ENCODE measurements around the gene RAB8B.

DNA sequence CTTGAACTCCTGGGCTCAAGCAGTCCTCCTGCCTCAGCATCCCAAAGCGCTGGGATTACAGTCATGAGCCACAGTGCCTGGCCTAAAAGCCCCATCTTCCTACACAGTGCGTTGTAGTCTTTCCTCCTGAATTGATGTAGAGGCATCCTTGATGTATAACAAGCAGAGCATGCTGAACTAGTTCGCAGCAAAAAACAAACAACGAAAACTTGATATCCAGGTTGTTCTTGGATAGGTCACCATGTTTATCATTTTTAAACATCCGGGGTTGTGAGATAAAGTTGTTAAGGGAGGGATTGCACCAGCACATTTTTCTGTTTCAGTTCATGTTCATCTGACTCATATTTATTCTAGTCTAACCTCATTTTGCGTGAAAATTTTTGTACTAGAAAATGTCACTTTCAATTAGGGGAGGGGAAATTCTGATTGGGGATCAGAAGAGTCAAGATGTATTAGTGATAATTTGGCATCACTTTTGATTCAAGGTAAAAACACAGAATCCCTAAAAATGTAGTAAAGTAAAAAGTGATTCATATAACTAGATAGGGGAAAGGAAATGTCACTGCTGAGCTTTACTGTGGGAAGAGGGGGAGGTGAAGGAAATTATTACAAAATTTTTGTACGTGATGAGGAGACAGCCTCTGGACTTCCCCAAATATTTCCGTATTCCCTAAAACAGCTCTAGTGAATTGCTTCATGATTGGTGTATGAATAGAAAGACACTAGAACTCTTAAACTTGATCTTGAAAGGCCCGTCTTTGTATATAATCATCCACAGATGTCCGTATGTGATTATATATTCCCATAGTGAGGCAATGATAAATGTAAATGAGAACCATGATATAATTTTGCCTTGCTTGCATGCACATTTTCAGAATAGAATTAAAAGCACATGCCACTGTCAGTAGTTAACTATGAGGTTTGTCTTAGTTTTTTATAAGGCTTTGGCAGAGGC is 22.9 kb downstream of the RAB8B start:
- TF ChIP-seq, protein P1, sequence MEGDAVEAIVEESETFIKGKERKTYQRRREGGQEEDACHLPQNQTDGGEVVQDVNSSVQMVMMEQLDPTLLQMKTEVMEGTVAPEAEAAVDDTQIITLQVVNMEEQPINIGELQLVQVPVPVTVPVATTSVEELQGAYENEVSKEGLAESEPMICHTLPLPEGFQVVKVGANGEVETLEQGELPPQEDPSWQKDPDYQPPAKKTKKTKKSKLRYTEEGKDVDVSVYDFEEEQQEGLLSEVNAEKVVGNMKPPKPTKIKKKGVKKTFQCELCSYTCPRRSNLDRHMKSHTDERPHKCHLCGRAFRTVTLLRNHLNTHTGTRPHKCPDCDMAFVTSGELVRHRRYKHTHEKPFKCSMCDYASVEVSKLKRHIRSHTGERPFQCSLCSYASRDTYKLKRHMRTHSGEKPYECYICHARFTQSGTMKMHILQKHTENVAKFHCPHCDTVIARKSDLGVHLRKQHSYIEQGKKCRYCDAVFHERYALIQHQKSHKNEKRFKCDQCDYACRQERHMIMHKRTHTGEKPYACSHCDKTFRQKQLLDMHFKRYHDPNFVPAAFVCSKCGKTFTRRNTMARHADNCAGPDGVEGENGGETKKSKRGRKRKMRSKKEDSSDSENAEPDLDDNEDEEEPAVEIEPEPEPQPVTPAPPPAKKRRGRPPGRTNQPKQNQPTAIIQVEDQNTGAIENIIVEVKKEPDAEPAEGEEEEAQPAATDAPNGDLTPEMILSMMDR (IDR thresholded peaks at IDR 0.05), result no peak
- TF ChIP-seq POLR2A (IDR thresholded peaks at IDR 0.05), result no peak
